Ishikawa (cell line): ENCODE results near the gene PIK3C2G.

Source experiments
- CEBPB ChIP-seq: IDR thresholded peaks from 2 replicates; pipeline ENCODE4 v1.6.1; 2012
- TAF1 ChIP-seq: IDR thresholded peaks from 2 replicates; pipeline ENCODE4 v1.6.1; 2012; ENCODE audit warnings: low read depth, mild to moderate bottlenecking
- YY1 ChIP-seq: IDR thresholded peaks from 2 replicates; pipeline ENCODE4 v1.6.1; 2012; ENCODE audit warnings: low read depth
- TF ChIP-seq, protein P1 (sequence below): IDR thresholded peaks from 2 replicates; pipeline ENCODE4 v1.6.1; 2012; ENCODE audit warnings: low read depth, mild to moderate bottlenecking
- TF ChIP-seq, protein P2 (sequence below): IDR thresholded peaks from 2 replicates; pipeline ENCODE4 v1.6.1; 2012

DNA sequence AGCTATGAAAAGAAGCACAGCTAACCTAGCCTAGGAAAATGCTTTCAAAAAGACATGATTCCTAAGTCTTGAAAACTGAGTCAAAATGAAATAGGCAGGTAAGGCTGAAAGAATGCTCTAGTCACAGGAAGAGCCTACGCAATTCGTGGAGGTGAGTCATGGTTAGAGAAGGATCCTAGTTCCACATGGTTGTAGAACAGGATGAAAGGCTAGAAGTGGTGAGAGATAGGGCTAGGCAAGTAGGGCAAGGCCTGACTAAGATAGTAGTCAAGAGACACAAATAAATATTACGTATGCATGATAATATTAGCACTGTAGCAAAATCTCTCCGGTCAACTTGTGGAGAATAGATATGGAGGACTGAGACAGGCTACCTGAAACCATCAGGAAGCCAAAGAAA lies 429.3 kb downstream of the PIK3C2G start:
- TF ChIP-seq, protein P1, sequence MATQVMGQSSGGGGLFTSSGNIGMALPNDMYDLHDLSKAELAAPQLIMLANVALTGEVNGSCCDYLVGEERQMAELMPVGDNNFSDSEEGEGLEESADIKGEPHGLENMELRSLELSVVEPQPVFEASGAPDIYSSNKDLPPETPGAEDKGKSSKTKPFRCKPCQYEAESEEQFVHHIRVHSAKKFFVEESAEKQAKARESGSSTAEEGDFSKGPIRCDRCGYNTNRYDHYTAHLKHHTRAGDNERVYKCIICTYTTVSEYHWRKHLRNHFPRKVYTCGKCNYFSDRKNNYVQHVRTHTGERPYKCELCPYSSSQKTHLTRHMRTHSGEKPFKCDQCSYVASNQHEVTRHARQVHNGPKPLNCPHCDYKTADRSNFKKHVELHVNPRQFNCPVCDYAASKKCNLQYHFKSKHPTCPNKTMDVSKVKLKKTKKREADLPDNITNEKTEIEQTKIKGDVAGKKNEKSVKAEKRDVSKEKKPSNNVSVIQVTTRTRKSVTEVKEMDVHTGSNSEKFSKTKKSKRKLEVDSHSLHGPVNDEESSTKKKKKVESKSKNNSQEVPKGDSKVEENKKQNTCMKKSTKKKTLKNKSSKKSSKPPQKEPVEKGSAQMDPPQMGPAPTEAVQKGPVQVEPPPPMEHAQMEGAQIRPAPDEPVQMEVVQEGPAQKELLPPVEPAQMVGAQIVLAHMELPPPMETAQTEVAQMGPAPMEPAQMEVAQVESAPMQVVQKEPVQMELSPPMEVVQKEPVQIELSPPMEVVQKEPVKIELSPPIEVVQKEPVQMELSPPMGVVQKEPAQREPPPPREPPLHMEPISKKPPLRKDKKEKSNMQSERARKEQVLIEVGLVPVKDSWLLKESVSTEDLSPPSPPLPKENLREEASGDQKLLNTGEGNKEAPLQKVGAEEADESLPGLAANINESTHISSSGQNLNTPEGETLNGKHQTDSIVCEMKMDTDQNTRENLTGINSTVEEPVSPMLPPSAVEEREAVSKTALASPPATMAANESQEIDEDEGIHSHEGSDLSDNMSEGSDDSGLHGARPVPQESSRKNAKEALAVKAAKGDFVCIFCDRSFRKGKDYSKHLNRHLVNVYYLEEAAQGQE: no peak
- TF ChIP-seq TAF1 (no peak), YY1 (no peak), CEBPB (no peak)
- TF ChIP-seq, protein P2, sequence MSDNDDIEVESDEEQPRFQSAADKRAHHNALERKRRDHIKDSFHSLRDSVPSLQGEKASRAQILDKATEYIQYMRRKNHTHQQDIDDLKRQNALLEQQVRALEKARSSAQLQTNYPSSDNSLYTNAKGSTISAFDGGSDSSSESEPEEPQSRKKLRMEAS: no peak
